ENCODE measurements around the gene LRRC51. TPM values are rescaled to one million over a fixed set of nuclear protein-coding genes. Genes with fewer than 3 reads are reported as not detected.
A peak's percentile ranks its signal among the peaks of the same experiment; 100 is the strongest.

The LRRC51 gene
- total and polyA plus RNA-seq, 12 donors: 2.4 to 15.7 (median 10.7) TPM

DNA sequence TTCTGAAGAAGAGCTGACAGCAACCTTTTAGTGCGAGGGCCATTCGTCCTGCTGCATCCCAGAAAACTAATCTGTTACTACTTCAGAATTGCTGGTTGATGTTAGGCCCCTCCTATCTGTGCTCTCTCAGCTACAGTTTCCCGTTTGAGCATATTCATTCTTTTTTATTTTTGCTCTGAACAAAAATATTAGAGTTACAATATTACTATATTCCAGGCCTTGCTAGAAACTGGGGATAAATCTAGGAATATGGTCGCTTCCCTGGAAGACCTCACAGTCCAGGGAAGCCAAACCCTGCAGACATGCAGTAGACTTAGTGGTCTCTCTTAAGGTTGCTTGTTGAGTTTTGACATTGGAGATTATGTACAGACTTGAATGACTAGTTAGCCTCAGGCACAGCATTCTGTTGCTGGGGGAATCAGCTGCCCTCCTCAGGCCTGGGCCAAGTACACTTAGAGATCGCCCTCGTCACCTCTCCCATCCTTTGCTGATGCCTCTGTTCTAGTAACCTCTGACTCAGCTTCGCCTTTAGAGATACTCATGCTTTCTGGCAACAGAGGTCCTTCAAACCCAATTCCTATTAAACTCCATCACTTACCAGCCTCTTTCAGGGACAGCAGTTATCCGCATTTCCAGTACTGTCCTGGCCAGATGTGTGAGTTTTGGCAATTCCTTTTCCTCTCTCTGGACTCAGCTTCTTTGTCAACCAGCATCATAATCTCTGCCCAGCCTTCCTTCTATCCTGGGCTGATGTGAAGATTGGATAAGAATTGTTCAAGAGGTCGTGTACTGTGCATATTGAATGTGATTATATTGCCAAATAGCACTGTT, 32.5 kb downstream of the LRRC51 start:
- H3K4me1 ChIP-seq (replicated peaks in 1 of 2): peaks cover 13 to 15% of the 10 kb centered on the region in 2 donors
- no peaks in the 10 kb centered on the region for H3K36me3 ChIP-seq (replicated peaks in 1 of 2)
- peak overlapping the region in 2 of 4 donors; percentile 65 to 67 for H3K4me3 ChIP-seq
- TF ChIP-seq, protein P1, sequence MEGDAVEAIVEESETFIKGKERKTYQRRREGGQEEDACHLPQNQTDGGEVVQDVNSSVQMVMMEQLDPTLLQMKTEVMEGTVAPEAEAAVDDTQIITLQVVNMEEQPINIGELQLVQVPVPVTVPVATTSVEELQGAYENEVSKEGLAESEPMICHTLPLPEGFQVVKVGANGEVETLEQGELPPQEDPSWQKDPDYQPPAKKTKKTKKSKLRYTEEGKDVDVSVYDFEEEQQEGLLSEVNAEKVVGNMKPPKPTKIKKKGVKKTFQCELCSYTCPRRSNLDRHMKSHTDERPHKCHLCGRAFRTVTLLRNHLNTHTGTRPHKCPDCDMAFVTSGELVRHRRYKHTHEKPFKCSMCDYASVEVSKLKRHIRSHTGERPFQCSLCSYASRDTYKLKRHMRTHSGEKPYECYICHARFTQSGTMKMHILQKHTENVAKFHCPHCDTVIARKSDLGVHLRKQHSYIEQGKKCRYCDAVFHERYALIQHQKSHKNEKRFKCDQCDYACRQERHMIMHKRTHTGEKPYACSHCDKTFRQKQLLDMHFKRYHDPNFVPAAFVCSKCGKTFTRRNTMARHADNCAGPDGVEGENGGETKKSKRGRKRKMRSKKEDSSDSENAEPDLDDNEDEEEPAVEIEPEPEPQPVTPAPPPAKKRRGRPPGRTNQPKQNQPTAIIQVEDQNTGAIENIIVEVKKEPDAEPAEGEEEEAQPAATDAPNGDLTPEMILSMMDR (IDR thresholded peaks at IDR 0.05): no peak
- peak in 1 of 7 donors; percentile 54 for DNase-seq
- no peaks in the 10 kb centered on the region for H3K9me3 ChIP-seq (replicated peaks in 1 of 3)
- H3K27me3 ChIP-seq: no peaks in the 10 kb centered on the region
- 54 to 63% (median 60%) methylated on average over 9 of the region's 9 CpGs for WGBS, 4 donors
- intact Hi-C loops (cut with DNase I): no loop called here
- peak overlapping the region; percentile 88 to 97 (median 95) for H3K27ac ChIP-seq

DNA sequence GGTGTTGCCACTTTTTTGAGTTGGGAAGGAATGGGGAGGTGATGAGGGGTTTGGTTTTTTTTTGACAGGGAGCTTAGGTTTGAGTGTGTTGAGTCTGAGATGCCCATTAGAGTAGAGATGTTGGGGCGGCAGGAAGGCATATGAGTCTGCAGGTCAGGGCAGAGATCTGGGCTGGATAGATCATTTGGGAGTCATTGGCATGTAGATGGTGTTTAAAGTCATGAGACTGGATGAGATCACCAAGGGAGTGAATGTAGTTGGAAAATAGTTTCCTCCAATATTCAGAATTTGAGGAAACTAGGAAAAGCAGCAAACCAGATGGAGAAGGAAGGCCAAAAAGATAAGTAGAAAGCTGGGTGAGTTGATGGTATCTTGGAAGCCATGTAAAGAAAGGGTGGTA, 33.9 kb downstream of the LRRC51 start:
- H3K9me3 ChIP-seq (replicated peaks in 1 of 3): no peaks in the 10 kb centered on the region
- H3K4me1 ChIP-seq (replicated peaks in 1 of 2): peaks cover 15 to 18% of the 10 kb centered on the region in 2 donors
- H3K36me3 ChIP-seq (replicated peaks in 1 of 2): no peaks in the 10 kb centered on the region
- no peak overlapping the region for H3K4me3 ChIP-seq
- intact Hi-C loops (cut with DNase I): no loop called here
- 86 to 100% (median 97%) methylated on average over 1 of the region's 1 CpG for WGBS, 4 donors
- TF ChIP-seq POLR2A (IDR thresholded peaks at IDR 0.05): no peak
- TF ChIP-seq, protein P1 (IDR thresholded peaks at IDR 0.05): no peak
- DNase-seq: peak in 1 of 7 donors; percentile 18
- no peak overlapping the region for H3K27ac ChIP-seq
- no peaks in the 10 kb centered on the region for H3K27me3 ChIP-seq

DNA sequence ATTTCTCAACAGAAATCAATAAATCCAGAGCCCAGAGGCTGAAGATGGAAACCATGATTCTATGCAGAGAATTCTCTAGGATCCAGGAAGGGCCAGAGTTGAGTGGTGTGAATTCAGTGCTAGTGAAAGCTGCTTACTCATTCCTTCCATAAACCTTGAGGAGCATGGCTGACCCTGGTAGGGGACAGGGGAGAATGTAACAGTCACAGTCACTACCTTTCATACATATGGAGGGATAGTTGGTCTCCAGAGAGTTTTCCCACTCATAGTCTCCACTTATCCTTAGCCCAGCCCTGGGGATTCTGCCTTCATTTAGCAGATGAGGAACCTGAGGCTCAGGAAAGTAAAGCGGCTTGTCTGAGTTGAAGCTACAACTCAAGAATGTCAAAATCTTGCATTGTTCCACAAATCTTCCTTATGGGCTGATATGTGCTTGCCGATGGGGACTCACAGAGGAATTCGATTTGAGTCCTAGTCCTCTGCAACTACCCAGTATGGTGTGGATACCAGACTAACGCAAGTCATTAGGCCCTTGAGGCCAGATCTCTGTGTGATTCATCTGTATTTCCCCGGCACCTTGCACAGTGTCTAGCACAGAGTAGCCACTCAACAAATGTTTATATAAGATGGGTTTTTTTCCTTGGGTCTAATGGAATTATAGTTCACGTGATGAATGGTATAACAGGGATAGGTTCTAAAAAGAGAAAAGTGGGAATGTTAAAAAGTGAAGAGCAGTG, 35.5 kb downstream of the LRRC51 start:
- WGBS, 4 donors: 88 to 97% (median 95%) methylated on average over 6 of the region's 6 CpGs
- H3K36me3 ChIP-seq (replicated peaks in 1 of 2): no peaks in the 10 kb centered on the region
- no peaks in the 10 kb centered on the region for H3K9me3 ChIP-seq (replicated peaks in 1 of 3)
- no peak overlapping the region for H3K27ac ChIP-seq
- peak in 1 of 7 donors; percentile 25 for DNase-seq
- peaks cover 15 to 18% of the 10 kb centered on the region in 2 donors for H3K4me1 ChIP-seq (replicated peaks in 1 of 2)
- no peaks in the 10 kb centered on the region for H3K27me3 ChIP-seq
- no peak overlapping the region for H3K4me3 ChIP-seq
- TF ChIP-seq, protein P1 (IDR thresholded peaks at IDR 0.05): no peak
- TF ChIP-seq POLR2A (IDR thresholded peaks at IDR 0.05): no peak
- intact Hi-C loops (cut with DNase I): no loop called here

DNA sequence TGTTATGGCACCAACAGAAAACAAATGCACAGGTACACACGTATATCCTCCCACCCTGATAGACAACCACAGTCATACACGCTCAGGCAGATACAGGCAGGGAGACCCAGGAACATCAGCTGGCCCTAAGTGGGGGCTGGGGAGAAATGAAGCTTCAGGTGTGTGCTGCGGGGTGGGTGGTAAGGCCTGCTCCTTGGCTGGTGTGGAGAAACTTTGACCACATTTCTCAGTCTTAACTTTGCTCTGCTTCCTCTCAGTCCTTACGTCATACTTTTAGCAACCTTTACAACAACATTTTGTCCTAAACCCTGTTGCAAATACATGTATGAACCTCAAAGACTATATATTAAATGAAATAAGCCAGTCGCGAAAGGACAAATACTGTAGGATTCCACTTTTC, 38.5 kb downstream of the LRRC51 start:
- DNase-seq: peak in 1 of 7 donors; percentile 24
- Histone ChIP-seq H3K36me3 (replicated peaks in 1 of 2) (no peaks in the 10 kb centered on the region), H3K27me3 (no peaks in the 10 kb centered on the region), H3K27ac (peak overlapping the region in 2 of 5 donors; percentile 14 to 34), H3K4me1 (replicated peaks in 1 of 2) (peaks cover 7 to 9% of the 10 kb centered on the region in 2 donors), H3K9me3 (replicated peaks in 1 of 3) (no peaks in the 10 kb centered on the region), H3K4me3 (no peak overlapping the region)
- TF ChIP-seq, protein P1 (IDR thresholded peaks at IDR 0.05): no peak
- no peak for TF ChIP-seq POLR2A (IDR thresholded peaks at IDR 0.05)
- intact Hi-C loops (cut with DNase I): no loop called here
- WGBS, 4 donors: 71 to 80% (median 77%) methylated on average over 6 of the region's 6 CpGs
